Adrenal gland (tissue), 5 donors: Measurements from ENCODE around the gene LRRC25.

Experiments used
- CTCF ChIP-seq, 6 experiments: fragments of 450-650 bp in 4 of 6; fragments of 200-600 bp in 2 of 6; sonication (generic) in 1 of 6; IDR thresholded peaks; 1 replicate in 5 of 6; 2 replicates in 1 of 6; pipeline versions ENCODE4 v1.5.1 to v1.8.0; 2016 to 2021; ENCODE audit warnings: antibody characterized with exemption in 6 of 6, mild to moderate bottlenecking in 2 of 6, moderate library complexity in 1 of 6
- POLR2A ChIP-seq, 2 donors: fragments of 450-650 bp; IDR thresholded peaks; one replicate each; pipeline ENCODE4 v1.6.1; 2017; ENCODE audit warnings: antibody characterized with exemption in 2 of 2, mild to moderate bottlenecking in 2 of 2, moderate library complexity in 1 of 2
- donor health status: DM: no; HTN: no; CAD: no.

GRCh38 chr19:18386543-18387271 is 10.7 kb downstream of the LRRC25 start:
- TF ChIP-seq POLR2A (IDR thresholded peaks at IDR 0.05) (no peak), CTCF (IDR thresholded peaks at IDR 0.05) (no peak)
